ENCODE results near the gene FCAR.
"Not testable (repeated sequence)": the region's sequence is repeated elsewhere in the genome, so short reads cannot be mapped to it uniquely, and the experiment has no call there.

FCAR gene

DNA sequence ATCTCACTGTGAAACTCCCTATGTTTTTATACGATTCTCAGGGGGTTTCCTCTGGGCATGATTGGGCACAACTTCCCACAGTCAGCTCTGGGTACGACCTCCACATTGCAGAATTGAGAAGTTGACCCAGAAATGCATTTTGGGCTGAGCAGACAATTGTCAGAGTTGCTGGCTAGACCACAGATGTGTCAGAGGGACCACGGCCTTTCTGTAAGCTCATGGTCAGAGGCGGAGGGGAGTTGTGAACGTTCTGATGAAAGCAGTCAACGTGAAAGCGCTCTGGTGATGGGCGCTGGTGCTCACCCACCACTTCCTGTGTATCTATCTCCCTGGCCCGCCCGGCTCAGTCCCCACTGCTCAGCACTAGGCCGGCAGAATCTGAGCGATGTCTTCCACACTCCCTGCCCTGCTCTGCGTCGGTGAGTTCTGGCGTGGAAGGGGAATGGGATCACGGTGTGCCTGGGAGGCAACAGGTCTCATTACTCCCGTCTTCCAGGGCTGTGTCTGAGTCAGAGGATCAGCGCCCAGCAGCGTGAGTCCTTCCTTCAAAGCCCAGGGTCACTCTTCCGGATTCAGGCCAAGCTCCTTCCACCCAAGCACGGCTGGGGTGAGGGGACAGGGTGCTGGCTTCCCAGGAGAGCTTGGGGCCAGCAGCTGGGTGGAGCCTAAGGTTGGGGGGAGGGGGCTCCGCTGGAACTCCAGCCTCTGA, 31.9 kb downstream of the FCAR start, which contains the start of gene NCR1:
NCR1 (plus strand) TSS at position 346 of the 709 bp plus-strand sequence; CDS start at position 386, 40 bp downstream.
- H3K36me3 ChIP-seq (ENCODE audit: control insufficient read depth, insufficient read depth, low read length), result no peaks in the 10 kb centered on the region
- no peaks in the 10 kb centered on the region for H3K27me3 ChIP-seq (replicated peaks; ENCODE audit: control insufficient read depth, insufficient read depth, low read length)
- TF ChIP-seq, protein P1, sequence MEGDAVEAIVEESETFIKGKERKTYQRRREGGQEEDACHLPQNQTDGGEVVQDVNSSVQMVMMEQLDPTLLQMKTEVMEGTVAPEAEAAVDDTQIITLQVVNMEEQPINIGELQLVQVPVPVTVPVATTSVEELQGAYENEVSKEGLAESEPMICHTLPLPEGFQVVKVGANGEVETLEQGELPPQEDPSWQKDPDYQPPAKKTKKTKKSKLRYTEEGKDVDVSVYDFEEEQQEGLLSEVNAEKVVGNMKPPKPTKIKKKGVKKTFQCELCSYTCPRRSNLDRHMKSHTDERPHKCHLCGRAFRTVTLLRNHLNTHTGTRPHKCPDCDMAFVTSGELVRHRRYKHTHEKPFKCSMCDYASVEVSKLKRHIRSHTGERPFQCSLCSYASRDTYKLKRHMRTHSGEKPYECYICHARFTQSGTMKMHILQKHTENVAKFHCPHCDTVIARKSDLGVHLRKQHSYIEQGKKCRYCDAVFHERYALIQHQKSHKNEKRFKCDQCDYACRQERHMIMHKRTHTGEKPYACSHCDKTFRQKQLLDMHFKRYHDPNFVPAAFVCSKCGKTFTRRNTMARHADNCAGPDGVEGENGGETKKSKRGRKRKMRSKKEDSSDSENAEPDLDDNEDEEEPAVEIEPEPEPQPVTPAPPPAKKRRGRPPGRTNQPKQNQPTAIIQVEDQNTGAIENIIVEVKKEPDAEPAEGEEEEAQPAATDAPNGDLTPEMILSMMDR (IDR thresholded peaks at IDR 0.05; ENCODE audit: insufficient read depth, low read length, poor library complexity, severe bottlenecking), result no peak
- DNase-seq (ENCODE audit: extremely low read depth, insufficient read length), result no peak
- H3K4me3 ChIP-seq (replicated peaks; ENCODE audit: low read depth, low read length), result no peak within 1 kb of the TSS

DNA sequence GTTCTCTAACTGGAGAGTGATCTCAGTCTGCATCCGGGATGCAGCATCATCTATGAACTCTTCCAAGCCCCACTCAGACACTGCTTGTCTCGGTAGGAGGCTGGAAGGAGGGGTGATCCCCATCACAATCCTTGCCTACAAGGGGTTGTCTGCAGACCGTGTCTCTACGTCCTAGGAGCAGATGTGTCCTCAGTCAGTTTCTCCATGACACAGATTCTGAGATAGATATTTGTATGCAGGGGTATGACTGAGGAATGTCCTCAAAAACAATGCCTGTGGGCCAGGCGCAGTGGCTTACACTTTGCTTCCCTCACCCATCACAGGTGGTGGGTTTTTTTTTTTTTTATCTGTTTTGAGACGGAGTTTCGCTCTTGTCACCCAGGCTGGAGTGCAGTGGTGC, 32.8 kb downstream of the FCAR start:
- no peak for DNase-seq (ENCODE audit: extremely low read depth, insufficient read length)
- H3K27me3 ChIP-seq (replicated peaks; ENCODE audit: control insufficient read depth, insufficient read depth, low read length), result no peaks in the 10 kb centered on the region; the same call in 1 of the 2 replicates
- TF ChIP-seq, protein P1 (IDR thresholded peaks at IDR 0.05; ENCODE audit: insufficient read depth, low read length, poor library complexity, severe bottlenecking), result no peak
- H3K36me3 ChIP-seq (ENCODE audit: control insufficient read depth, insufficient read depth, low read length), result no peaks in the 10 kb centered on the region
- no peak overlapping the region for H3K4me3 ChIP-seq (replicated peaks; ENCODE audit: low read depth, low read length)

DNA sequence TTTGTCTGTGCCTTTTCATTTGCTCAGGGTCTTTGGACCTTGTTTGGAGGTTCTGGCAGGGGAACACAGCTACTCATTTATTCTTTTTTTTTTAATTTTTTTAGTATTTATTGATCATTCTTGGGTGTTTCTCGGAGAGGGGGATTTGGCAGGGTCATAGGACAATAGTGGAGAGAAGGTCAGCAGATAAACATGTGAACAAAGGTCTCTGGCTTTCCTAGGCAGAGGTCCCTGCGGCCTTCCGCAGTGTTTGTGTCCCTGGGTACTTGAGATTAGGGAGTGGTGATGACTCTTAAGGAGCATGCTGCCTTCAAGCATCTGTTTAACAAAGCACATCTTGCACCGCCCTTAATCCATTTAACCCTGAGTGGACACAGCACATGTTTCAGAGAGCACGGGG, 33.9 kb downstream of the FCAR start:
- not testable (repeated sequence) for H3K4me3 ChIP-seq (replicated peaks; ENCODE audit: low read depth, low read length); H3K36me3 ChIP-seq (ENCODE audit: control insufficient read depth, insufficient read depth, low read length); H3K27me3 ChIP-seq (replicated peaks; ENCODE audit: control insufficient read depth, insufficient read depth, low read length); DNase-seq (ENCODE audit: extremely low read depth, insufficient read length)

DNA sequence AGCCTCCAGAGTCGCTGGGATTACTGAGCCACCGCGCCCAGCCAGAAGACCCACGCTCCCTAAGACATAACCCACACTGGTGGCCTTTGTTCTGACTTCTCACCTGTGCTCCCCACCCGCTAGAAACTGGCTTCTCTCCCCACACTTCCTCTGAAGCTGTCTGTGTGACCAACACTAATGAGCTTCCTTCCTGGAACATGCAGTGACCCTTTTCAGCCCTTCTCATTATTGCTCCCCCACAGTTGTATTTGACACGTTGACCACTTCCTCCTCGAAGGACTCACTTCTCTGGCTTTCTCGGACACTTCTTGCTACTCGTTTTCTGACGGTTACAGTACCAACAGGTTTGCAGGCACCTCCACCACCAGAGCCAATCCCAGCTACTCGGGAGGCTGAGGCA, 42.8 kb downstream of the FCAR start:
- Histone ChIP-seq H3K4me3 (replicated peaks; ENCODE audit: low read depth, low read length) (no peak overlapping the region), H3K27me3 (replicated peaks; ENCODE audit: control insufficient read depth, insufficient read depth, low read length) (no peaks in the 10 kb centered on the region; the same call in 1 of the 2 replicates), H3K36me3 (ENCODE audit: control insufficient read depth, insufficient read depth, low read length) (no peaks in the 10 kb centered on the region)
- TF ChIP-seq, protein P1 (IDR thresholded peaks at IDR 0.05; ENCODE audit: insufficient read depth, low read length, poor library complexity, severe bottlenecking), result no peak
- DNase-seq (ENCODE audit: extremely low read depth, insufficient read length), result peak; percentile 25

DNA sequence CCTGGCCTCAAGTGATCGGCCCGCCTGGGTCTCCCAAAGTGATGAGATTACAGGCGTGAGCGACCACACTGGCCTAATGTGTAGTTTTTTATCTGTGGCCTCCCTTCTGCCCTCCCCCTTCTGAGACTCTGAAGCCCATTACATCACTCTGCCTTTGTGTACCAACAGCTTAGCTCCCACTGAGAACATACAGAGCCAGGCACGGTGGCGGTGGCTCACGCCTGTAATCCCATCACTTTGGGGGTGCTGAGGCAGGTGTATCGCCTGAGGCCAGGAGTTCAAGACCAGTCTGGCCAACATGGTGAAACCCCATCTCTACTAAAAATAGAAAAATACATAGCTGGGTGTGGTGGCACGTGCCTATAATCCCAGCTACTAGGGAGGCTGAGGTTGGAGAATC, 44.5 kb downstream of the FCAR start:
- TF ChIP-seq, protein P1 (IDR thresholded peaks at IDR 0.05; ENCODE audit: insufficient read depth, low read length, poor library complexity, severe bottlenecking), result no peak
- Histone ChIP-seq H3K27me3 (replicated peaks; ENCODE audit: control insufficient read depth, insufficient read depth, low read length) (no peaks in the 10 kb centered on the region), H3K4me3 (replicated peaks; ENCODE audit: low read depth, low read length) (no peak overlapping the region), H3K36me3 (ENCODE audit: control insufficient read depth, insufficient read depth, low read length) (no peaks in the 10 kb centered on the region)
- no peak for DNase-seq (ENCODE audit: extremely low read depth, insufficient read length)

DNA sequence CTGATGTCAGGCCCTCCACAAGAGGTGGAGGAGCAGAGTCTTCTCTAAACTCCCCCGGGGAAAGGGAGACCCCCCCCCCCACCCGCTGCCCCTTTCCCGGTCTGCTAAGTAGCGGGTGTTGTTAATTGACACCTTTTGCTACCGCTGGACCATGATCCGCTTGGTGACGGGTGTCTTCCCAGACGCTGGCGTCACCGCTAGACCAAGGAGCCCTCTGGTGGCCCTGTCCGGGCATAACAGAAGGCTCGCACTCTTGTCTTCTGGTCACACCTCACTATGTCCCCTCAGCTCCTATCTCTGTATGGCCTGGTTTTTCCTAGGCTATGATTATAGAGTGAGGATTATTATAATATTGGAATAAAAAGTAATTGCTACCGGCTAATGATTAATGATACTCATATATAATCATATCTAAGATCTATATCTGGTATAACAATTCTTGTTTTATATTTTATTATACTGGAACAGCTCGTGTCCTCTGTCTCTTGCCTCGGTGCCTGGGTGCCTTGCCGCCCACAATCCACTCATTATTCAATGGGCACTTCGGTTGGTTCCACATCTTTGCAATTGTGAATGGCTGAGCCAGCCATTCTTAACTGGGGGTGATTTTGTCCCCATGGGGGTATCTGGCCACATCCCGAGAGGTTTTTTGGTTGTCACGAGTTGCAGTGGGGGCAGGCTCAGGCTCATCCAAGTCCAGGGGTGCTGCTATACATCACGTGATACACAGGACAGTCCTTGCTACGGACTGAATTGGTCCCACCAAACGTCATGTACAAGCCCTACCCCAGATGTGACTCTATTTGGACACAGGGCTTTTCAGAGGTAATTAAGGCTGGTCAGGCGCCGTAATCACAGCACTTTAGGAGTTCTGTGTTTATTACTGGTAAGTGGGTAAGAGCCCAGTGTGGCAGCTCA, 45.9 kb downstream of the FCAR start:
- H3K36me3 ChIP-seq (ENCODE audit: control insufficient read depth, insufficient read depth, low read length); H3K27me3 ChIP-seq (replicated peaks; ENCODE audit: control insufficient read depth, insufficient read depth, low read length); H3K4me3 ChIP-seq (replicated peaks; ENCODE audit: low read depth, low read length); DNase-seq (ENCODE audit: extremely low read depth, insufficient read length): not testable (repeated sequence)
- TF ChIP-seq, protein P1 (IDR thresholded peaks at IDR 0.05; ENCODE audit: insufficient read depth, low read length, poor library complexity, severe bottlenecking), result peak; percentile 38

All from GM06990 (cell line).